Measurements from ENCODE around the gene RACGAP1.

DNA sequence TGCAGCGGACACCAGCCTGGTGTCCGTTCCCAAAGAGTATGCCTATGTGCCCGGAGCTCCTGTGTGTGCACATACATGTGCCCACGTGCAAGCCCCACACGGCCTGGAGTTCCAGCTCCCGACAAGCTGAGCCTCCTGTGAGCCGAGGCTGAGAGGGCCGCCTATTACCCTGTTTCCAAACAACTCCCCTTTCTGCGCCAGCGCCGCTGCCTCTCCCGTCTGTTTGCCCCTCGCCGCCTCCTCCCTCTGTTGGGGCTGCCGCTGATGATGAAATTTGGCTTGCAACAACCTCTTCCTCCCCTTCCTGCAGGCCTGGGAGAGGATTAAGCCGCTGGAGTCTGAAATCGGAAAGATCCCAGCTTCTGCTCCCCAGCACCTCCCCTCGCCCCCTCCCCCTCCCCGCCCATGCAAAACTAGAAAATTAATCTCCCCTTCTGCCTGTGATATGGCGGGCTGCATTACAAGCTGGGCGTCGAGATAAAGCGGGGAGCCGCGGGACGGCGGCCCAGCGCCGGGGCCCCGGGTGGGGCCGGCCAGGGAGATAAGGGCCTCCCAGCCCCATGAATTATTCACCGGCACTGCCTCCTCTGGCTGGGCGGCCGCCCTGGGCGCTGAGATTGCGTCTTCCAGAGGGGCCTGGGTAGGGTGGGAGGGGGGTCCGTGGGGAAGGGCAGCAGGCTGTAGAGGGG, 25.3 kb upstream of the RACGAP1 start:
- no peak for TF ChIP-seq SIN3A (IDR thresholded peaks at IDR 0.05; ENCODE audit: borderline replicate concordance, insufficient read depth, low read length)
- TF ChIP-seq POLR2AphosphoS5 (IDR thresholded peaks at IDR 0.05; ENCODE audit: low read depth, low read length) = no peak
- TF ChIP-seq FOXP2 (optimal IDR thresholded peaks at IDR 0.05; ENCODE audit: borderline replicate concordance, extremely low read depth, extremely low read length, insufficient read depth) = no peak
- TF ChIP-seq TAF1 (IDR thresholded peaks at IDR 0.05; ENCODE audit: borderline replicate concordance, insufficient read depth, low read length) = no peak
- TF ChIP-seq, protein P1, sequence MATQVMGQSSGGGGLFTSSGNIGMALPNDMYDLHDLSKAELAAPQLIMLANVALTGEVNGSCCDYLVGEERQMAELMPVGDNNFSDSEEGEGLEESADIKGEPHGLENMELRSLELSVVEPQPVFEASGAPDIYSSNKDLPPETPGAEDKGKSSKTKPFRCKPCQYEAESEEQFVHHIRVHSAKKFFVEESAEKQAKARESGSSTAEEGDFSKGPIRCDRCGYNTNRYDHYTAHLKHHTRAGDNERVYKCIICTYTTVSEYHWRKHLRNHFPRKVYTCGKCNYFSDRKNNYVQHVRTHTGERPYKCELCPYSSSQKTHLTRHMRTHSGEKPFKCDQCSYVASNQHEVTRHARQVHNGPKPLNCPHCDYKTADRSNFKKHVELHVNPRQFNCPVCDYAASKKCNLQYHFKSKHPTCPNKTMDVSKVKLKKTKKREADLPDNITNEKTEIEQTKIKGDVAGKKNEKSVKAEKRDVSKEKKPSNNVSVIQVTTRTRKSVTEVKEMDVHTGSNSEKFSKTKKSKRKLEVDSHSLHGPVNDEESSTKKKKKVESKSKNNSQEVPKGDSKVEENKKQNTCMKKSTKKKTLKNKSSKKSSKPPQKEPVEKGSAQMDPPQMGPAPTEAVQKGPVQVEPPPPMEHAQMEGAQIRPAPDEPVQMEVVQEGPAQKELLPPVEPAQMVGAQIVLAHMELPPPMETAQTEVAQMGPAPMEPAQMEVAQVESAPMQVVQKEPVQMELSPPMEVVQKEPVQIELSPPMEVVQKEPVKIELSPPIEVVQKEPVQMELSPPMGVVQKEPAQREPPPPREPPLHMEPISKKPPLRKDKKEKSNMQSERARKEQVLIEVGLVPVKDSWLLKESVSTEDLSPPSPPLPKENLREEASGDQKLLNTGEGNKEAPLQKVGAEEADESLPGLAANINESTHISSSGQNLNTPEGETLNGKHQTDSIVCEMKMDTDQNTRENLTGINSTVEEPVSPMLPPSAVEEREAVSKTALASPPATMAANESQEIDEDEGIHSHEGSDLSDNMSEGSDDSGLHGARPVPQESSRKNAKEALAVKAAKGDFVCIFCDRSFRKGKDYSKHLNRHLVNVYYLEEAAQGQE (IDR thresholded peaks at IDR 0.05; ENCODE audit: insufficient read depth in 1 of 2, low read depth in 2 of 2, low read length in 2 of 2) = no peak

Measured in PFSK-1 (cell line).